Body of pancreas (tissue), 4 donors: ENCODE data around the gene TAC4. TPM values are rescaled to one million over a fixed set of nuclear protein-coding genes. Genes with fewer than 3 reads are reported as not detected.

Experiments
- ATAC-seq: fragments of 150-250 bp; one replicate; pipeline ENCODE4 v1.9.1; 2016
- DNase-seq, 4 donors: peaks; one replicate each; pipeline ENCODE4 v3.0.0-alpha.2; 2019
- H3K27ac ChIP-seq, 4 donors: fragments of 200-600 bp; sonication (generic); 1 replicate in 3 of 4; 2 replicates in 1 of 4; pipeline versions ENCODE4 v1.5.1 to v1.6.1; 2016 to 2019; ENCODE audit warnings: mild to moderate bottlenecking in 1 of 4, mixed read lengths in 1 of 4, moderate library complexity in 1 of 4
- H3K27me3 ChIP-seq, 2 donors: fragments of 200-600 bp; sonication (generic); one replicate each; pipeline ENCODE4 v1.6.0; 2016; ENCODE audit warnings: mild to moderate bottlenecking in 1 of 2
- H3K36me3 ChIP-seq, 2 donors: fragments of 200-600 bp; sonication (generic); replicated peaks in 1 of 2; 2 replicates each; pipeline ENCODE4 v1.5.1; 2016; ENCODE audit warnings: low read depth in 2 of 2; ENCODE audit not compliant: insufficient read depth in 1 of 2
- H3K4me1 ChIP-seq: fragments of 200-600 bp; sonication (generic); one replicate; pipeline ENCODE4 v1.6.0; 2016
- H3K4me3 ChIP-seq, 2 donors: fragments of 200-600 bp; sonication (generic); 1 replicate in 1 of 2; 2 replicates in 1 of 2; pipeline ENCODE4 v1.5.1; 2016 to 2019
- H3K9me3 ChIP-seq, 3 donors: fragments of 200-600 bp; sonication (generic); 1 replicate in 2 of 3; 2 replicates in 1 of 3; pipeline ENCODE4 v1.5.1; 2016
- POLR2A ChIP-seq, 3 donors: fragments of 450-650 bp; IDR thresholded peaks; one replicate each; pipeline ENCODE4 v1.6.1; 2016; ENCODE audit warnings: antibody characterized with exemption in 3 of 3, mild to moderate bottlenecking in 2 of 3
- WGBS, 2 donors: methylation state at CpG; one replicate each; pipeline ENCODE4 v1.1.5; 2017; 5-methylcytosine and 5-hydroxymethylcytosine counted together
- intact Hi-C: fragments of 100-400 bp; cut with DNase I; formaldehyde crosslinking; loops from one replicate; pipeline ENCODE4 v1.15.1; 2023
- total RNA-seq, 2 donors: library from RNA; depleted of rRNA; stranded (reverse); fragments of >200 nt; gene quantifications; one replicate each; pipeline ENCODE4 v1.1.0, GENCODE V29; 2016
- TF ChIP-seq, protein P1 (sequence below), 7 experiments: fragments of 450-650 bp in 4 of 7; fragments of 200-600 bp in 3 of 7; sonication (generic) in 3 of 7; IDR thresholded peaks; one replicate each; pipeline ENCODE4 v1.5.1; 2016 to 2019; ENCODE audit warnings: antibody characterized with exemption in 7 of 7

The TAC4 gene
- total RNA-seq, 2 donors from 2014 or later: not detected

DNA sequence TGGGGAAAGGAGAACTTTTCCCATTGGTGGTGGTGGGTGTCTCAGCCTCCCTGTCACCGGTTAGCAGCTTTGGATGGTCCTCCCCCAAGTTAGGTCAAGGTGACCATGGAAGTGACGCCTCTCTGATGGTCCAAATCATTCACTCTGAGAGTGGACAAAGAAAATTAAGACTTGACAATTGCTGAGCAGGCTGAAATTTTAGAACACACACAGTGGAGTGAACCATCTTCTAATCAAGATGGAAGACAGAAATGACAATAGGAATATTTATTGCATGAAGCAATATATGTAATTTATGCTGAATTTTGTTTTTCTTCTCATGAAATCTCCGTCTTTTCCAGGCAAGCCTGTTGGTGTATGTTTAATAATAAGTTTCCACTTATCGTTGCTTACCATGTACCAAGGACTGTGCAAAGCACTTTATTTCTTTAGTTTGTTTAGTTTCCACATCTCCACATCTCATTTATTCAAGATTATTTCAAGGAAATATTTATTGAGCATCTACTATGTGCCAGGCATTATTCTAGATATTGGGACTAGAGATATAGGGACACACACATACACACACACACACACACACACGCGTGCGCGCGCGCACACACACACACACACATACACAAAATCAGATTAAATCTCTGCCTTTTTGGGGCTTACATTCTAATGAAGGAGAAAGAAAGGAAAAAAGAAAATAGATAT lies 44.0 kb upstream of the TAC4 start:
- TF ChIP-seq, protein P1, sequence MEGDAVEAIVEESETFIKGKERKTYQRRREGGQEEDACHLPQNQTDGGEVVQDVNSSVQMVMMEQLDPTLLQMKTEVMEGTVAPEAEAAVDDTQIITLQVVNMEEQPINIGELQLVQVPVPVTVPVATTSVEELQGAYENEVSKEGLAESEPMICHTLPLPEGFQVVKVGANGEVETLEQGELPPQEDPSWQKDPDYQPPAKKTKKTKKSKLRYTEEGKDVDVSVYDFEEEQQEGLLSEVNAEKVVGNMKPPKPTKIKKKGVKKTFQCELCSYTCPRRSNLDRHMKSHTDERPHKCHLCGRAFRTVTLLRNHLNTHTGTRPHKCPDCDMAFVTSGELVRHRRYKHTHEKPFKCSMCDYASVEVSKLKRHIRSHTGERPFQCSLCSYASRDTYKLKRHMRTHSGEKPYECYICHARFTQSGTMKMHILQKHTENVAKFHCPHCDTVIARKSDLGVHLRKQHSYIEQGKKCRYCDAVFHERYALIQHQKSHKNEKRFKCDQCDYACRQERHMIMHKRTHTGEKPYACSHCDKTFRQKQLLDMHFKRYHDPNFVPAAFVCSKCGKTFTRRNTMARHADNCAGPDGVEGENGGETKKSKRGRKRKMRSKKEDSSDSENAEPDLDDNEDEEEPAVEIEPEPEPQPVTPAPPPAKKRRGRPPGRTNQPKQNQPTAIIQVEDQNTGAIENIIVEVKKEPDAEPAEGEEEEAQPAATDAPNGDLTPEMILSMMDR (IDR thresholded peaks at IDR 0.05): no peak
- no peak for TF ChIP-seq POLR2A (IDR thresholded peaks at IDR 0.05)
- no peaks in the 10 kb centered on the region for H3K9me3 ChIP-seq
- ATAC-seq (no peak), DNase-seq (no peak)
- WGBS, 2 donors: 50 to 77% methylated on average over 10 of the region's 10 CpGs
- H3K4me3 ChIP-seq: no peak overlapping the region
- intact Hi-C loops: no loop called here
- H3K27ac ChIP-seq: no peak overlapping the region
- H3K27me3 ChIP-seq: no peaks in the 10 kb centered on the region
- H3K36me3 ChIP-seq: no peaks in the 10 kb centered on the region
- peaks cover 18% of the 10 kb centered on the region for H3K4me1 ChIP-seq

DNA sequence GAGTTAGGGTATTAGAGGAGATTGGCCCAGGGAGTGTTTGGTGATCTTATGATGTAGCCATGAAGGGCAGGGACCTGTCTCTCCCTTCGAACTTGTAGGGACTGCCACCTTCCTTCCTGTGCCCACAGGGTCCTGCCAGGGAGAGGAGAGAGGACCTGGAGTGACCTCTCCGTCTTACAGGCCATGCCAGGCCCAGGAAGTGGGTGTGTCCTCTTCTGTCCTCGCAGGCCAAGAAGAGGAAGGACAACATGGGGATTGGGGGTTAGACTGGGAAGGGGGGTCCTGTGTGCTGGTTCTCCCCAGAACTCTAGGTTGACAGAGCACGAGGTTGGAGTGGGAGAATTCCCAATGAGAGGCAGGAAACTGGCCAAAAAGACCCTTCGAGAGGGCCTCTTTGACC lies 43.4 kb upstream of the TAC4 start:
- ATAC-seq (no peak), DNase-seq (no peak)
- intact Hi-C loops: no loop called here
- Histone ChIP-seq H3K4me1 (peaks cover 24% of the 10 kb centered on the region), H3K27me3 (no peaks in the 10 kb centered on the region), H3K36me3 (no peaks in the 10 kb centered on the region), H3K9me3 (no peaks in the 10 kb centered on the region), H3K4me3 (no peak overlapping the region), H3K27ac (no peak overlapping the region)
- TF ChIP-seq, protein P1 (IDR thresholded peaks at IDR 0.05): no peak
- no peak for TF ChIP-seq POLR2A (IDR thresholded peaks at IDR 0.05)
- 72% methylated on average over 5 of the region's 5 CpGs for WGBS, 2 donors

DNA sequence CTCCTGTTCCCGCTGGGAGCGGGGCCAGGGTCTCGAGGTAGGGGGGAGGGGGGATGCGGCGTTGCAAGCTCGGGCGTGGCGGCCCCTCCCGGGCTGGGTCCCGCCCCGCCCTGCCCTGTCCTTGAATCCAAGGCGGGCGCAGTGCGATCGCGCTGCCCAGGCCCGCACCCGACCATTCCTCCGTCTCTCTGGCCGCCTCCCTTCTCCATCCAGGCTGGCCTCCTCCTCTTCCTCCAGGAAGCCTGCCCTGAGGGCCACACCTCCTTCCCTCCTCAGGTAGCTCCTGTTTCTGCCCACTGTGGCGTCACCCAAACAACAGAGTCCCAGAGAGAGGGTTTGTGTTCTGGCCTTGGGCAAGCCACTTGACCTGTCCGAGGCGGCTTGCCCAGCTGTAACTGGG lies 43.0 kb upstream of the TAC4 start:
- TF ChIP-seq, protein P1 (IDR thresholded peaks at IDR 0.05): no peak
- no peak for TF ChIP-seq POLR2A (IDR thresholded peaks at IDR 0.05)
- no peaks in the 10 kb centered on the region for H3K27me3 ChIP-seq
- 71 to 99% methylated on average over 9 to 20 of the region's 23 CpGs for WGBS, 2 donors
- ATAC-seq: no peak
- intact Hi-C loops: no loop called here
- H3K4me1 ChIP-seq: peaks cover 28% of the 10 kb centered on the region
- no peak overlapping the region for H3K27ac ChIP-seq
- no peak for DNase-seq
- H3K36me3 ChIP-seq: no peaks in the 10 kb centered on the region
- no peak overlapping the region for H3K4me3 ChIP-seq
- H3K9me3 ChIP-seq: no peaks in the 10 kb centered on the region

DNA sequence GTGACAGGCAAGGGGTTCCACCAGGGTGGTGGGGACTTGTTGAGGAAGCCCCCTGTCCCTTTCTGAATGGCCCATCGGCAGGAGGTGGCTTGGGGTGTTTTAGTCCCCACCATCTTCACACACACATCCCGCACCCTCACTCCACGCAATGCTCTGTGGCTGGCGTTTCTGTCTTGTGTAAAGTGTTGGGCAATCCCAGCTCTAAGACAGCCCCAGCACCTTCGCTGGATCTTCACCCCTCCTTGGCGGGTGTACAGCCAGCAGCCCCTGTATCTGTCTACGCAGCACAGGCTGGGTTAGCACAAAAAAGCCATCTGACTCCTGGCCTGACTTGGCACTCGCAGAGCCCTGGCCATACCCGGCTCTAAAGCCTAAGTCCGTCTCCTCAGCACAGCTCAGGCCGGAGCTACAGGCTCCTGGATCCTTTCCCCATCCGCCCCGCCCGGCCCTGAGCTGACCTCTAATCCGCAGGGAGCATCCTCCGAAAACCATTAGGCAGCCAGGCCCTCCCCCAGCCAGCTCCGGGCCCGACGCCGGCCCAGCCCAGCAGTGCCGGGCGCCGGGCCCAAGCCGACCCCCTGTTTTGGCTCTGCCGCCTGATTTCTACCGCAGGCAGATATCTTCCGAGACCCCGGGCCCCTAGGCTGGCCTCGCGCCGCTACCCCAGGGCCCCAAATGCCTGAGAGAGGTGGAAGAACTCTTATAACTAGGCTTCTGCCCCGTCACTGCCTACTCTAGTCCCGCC lies 42.4 kb upstream of the TAC4 start:
- peaks cover 31% of the 10 kb centered on the region for H3K4me1 ChIP-seq
- 71 to 82% methylated on average over 30 to 31 of the region's 33 CpGs for WGBS, 2 donors
- no peaks in the 10 kb centered on the region for H3K36me3 ChIP-seq
- H3K4me3 ChIP-seq: no peak overlapping the region
- intact Hi-C loops: no loop called here
- no peak for DNase-seq
- no peaks in the 10 kb centered on the region for H3K9me3 ChIP-seq
- H3K27ac ChIP-seq: no peak overlapping the region
- no peaks in the 10 kb centered on the region for H3K27me3 ChIP-seq
- no peak for ATAC-seq
- TF ChIP-seq, protein P1 (IDR thresholded peaks at IDR 0.05): no peak
- no peak for TF ChIP-seq POLR2A (IDR thresholded peaks at IDR 0.05)
